ENCODE results near the gene RHOJ. TPM values are rescaled to one million over a fixed set of nuclear protein-coding genes. Genes with fewer than 3 reads are reported as not detected.

Gene RHOJ
- total RNA-seq, 1 experiment from 2014 or later, result not detected

DNA sequence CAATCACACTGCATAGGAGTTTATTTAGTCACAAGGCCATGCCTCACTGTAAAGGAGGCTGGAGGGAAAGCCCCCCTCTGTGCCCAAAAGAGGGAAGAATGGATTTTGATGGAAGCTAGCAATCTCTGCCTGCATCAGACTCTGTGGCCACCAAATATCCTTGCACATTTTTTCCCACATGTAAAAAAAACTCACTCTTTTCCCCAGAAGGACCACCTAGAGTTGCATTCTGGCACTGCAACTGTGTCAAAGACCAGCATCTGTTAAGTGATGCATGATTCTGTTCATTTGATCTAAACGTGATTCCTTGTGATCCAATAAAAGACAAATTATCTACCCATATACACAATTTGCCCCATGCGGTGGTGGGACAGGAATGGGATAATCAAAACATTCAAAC is 8.0 kb downstream of the RHOJ start:
- BruUV-seq (replicated peaks), result no TSS peak
- CTCF ChIA-PET, result no interaction called here

DNA sequence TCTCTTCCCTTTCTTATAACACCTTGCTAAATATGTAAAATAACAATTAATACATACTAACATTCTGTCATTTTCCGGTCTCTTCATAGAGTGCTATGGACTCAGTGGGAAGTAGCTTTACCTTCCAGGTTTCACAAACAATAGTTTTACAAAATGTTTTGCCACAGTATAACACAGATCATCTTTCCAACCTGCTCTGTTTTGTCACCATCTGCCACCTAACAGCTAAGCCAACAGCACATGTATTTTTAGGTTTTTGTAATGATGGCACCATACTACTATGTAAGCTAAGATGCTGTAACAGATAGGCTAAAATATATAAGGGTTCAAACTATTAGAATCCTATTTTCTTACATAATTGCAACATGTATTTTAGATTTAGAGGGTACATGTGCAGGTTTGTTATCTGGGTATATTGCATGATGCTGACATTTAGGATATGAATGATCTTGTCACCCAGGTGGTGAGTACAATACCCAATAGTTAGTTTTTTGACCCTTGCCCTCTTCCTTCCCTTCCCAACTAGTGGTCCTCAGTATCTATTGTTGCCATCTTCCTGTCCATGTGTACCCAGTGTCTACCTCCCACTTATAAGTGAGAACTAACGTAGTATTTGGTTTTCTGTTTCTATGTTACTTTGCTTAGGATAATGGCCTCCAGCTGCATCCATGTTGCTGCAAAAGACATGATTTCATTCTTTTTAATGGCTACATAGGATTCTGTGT is 8.7 kb downstream of the RHOJ start:
- no peaks in the 10 kb centered on the region for H3K4me1 Mint-ChIP-seq (ENCODE audit: low read depth, unreplicated experiment)
- no peaks in the 10 kb centered on the region for H3K36me3 Mint-ChIP-seq (ENCODE audit: insufficient read depth, unreplicated experiment)
- no TSS peak for BruUV-seq (replicated peaks)
- H3K4me3 ChIP-seq (ENCODE audit: low read depth, low read length), result no peak overlapping the region
- peaks cover 9% of the 10 kb centered on the region for H3K27me3 Mint-ChIP-seq (ENCODE audit: insufficient read depth, unreplicated experiment)
- H3K9me3 ChIP-seq, result no peaks in the 10 kb centered on the region
- no peaks in the 10 kb centered on the region for H3K4me1 ChIP-seq
- no peaks in the 10 kb centered on the region; the same call in 1 of the 2 replicates for H3K27me3 ChIP-seq (replicated peaks; ENCODE audit: control insufficient read depth, insufficient read depth, low read length)
- POLR2A ChIA-PET, result no interaction called here
- no peak overlapping the region for H3K27ac Mint-ChIP-seq (ENCODE audit: unreplicated experiment)
- TF ChIP-seq, protein P1, sequence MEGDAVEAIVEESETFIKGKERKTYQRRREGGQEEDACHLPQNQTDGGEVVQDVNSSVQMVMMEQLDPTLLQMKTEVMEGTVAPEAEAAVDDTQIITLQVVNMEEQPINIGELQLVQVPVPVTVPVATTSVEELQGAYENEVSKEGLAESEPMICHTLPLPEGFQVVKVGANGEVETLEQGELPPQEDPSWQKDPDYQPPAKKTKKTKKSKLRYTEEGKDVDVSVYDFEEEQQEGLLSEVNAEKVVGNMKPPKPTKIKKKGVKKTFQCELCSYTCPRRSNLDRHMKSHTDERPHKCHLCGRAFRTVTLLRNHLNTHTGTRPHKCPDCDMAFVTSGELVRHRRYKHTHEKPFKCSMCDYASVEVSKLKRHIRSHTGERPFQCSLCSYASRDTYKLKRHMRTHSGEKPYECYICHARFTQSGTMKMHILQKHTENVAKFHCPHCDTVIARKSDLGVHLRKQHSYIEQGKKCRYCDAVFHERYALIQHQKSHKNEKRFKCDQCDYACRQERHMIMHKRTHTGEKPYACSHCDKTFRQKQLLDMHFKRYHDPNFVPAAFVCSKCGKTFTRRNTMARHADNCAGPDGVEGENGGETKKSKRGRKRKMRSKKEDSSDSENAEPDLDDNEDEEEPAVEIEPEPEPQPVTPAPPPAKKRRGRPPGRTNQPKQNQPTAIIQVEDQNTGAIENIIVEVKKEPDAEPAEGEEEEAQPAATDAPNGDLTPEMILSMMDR (IDR thresholded peaks at IDR 0.05; ENCODE audit: insufficient read depth in 1 of 2, low read depth in 1 of 2, low read length in 1 of 2, severe bottlenecking in 1 of 2, unreplicated experiment in 1 of 2), result no peak
- H3K9me3 Mint-ChIP-seq (ENCODE audit: unreplicated experiment), result no peaks in the 10 kb centered on the region
- intact Hi-C loops (cut with micrococcal nuclease; ENCODE audit: unreplicated experiment), result no loop called here
- CTCF ChIA-PET, result no interaction called here
- no peak for DNase-seq
- no peak overlapping the region for H3K4me3 Mint-ChIP-seq (ENCODE audit: unreplicated experiment)
- no peaks in the 10 kb centered on the region for H3K36me3 ChIP-seq (ENCODE audit: control insufficient read depth, insufficient read depth, low read length)

More for the DNA sequence above, 8.0 kb downstream of the RHOJ start:
- Histone ChIP-seq H3K4me3 (ENCODE audit: low read depth, low read length) (no peak overlapping the region), H3K27me3 (replicated peaks; ENCODE audit: control insufficient read depth, insufficient read depth, low read length) (no peaks in the 10 kb centered on the region; the same call in 1 of the 2 replicates), H3K36me3 (ENCODE audit: control insufficient read depth, insufficient read depth, low read length) (no peaks in the 10 kb centered on the region), H3K9me3 (no peaks in the 10 kb centered on the region), H3K4me1 (no peaks in the 10 kb centered on the region)
- H3K4me3 Mint-ChIP-seq (ENCODE audit: unreplicated experiment), result no peak overlapping the region
- DNase-seq, result no peak
- intact Hi-C loops (cut with micrococcal nuclease; ENCODE audit: unreplicated experiment), result no loop called here
- no peaks in the 10 kb centered on the region for H3K4me1 Mint-ChIP-seq (ENCODE audit: low read depth, unreplicated experiment)
- peaks cover 6% of the 10 kb centered on the region for H3K27me3 Mint-ChIP-seq (ENCODE audit: insufficient read depth, unreplicated experiment)
- H3K27ac Mint-ChIP-seq (ENCODE audit: unreplicated experiment), result no peak overlapping the region
- TF ChIP-seq, protein P1 (IDR thresholded peaks at IDR 0.05; ENCODE audit: insufficient read depth in 1 of 2, low read depth in 1 of 2, low read length in 1 of 2, severe bottlenecking in 1 of 2, unreplicated experiment in 1 of 2), result no peak
- POLR2A ChIA-PET, result no interaction called here
- H3K36me3 Mint-ChIP-seq (ENCODE audit: insufficient read depth, unreplicated experiment), result no peaks in the 10 kb centered on the region
- no peaks in the 10 kb centered on the region for H3K9me3 Mint-ChIP-seq (ENCODE audit: unreplicated experiment)

DNA sequence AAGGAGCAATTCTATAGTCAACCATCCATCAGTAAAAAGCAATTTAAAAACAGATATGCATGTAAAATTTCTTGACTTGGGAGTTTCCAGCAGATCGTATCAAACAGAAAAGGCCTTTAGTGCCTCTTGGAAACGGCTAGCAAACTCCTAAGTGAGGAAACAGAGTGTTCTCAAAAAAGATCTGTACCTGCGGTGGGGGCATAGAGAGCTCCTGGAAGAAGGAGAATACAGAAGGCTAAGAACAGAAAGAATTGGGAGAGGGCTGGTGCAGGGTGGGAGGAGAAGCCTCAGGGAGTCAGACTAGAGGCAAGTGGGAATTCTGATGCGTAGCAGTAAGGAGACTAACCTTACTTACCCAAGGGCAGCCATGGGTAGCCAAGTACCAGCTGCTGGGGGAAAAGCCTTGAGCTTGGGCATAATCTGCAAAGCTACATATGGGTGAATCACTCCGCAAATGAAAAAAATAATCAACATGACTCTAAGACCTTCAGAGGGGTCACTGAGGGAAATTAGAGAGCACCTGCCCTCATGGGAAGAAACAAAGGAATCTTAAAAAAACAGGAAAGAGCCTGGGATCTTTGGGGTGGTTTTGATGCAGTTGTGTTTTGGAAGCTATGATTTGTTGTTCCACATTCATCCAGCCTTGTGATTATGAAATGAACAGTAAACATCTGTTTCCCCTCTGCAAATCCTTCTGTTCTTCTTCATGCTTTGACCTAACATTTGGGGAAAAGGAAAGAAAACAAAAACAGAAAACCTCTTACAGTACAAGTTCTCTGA is 10.4 kb downstream of the RHOJ start:
- Mint-ChIP-seq H3K27me3 (ENCODE audit: insufficient read depth, unreplicated experiment) (peaks cover 9% of the 10 kb centered on the region), H3K9me3 (ENCODE audit: unreplicated experiment) (no peaks in the 10 kb centered on the region), H3K36me3 (ENCODE audit: insufficient read depth, unreplicated experiment) (no peaks in the 10 kb centered on the region), H3K27ac (ENCODE audit: unreplicated experiment) (no peak overlapping the region), H3K4me1 (ENCODE audit: low read depth, unreplicated experiment) (no peaks in the 10 kb centered on the region), H3K4me3 (ENCODE audit: unreplicated experiment) (no peak overlapping the region)
- no peak for DNase-seq
- CTCF ChIA-PET, result no interaction called here
- Histone ChIP-seq H3K4me1 (no peaks in the 10 kb centered on the region), H3K9me3 (no peaks in the 10 kb centered on the region), H3K36me3 (ENCODE audit: control insufficient read depth, insufficient read depth, low read length) (no peaks in the 10 kb centered on the region), H3K4me3 (ENCODE audit: low read depth, low read length) (no peak overlapping the region), H3K27me3 (replicated peaks; ENCODE audit: control insufficient read depth, insufficient read depth, low read length) (no peaks in the 10 kb centered on the region; the same call in 1 of the 2 replicates)
- intact Hi-C loops (cut with micrococcal nuclease; ENCODE audit: unreplicated experiment), result no loop called here
- TF ChIP-seq, protein P1 (IDR thresholded peaks at IDR 0.05; ENCODE audit: insufficient read depth in 1 of 2, low read depth in 1 of 2, low read length in 1 of 2, severe bottlenecking in 1 of 2, unreplicated experiment in 1 of 2), result no peak
- no TSS peak for BruUV-seq (replicated peaks)
- POLR2A ChIA-PET, result no interaction called here

Data from Caco-2 (cell line).